ENCODE measurements around the gene KRAS.
"Not testable (repeated sequence)": the region's sequence is repeated elsewhere in the genome, so short reads cannot be mapped to it uniquely, and the experiment has no call there.

Gene KRAS

GRCh38 chr12:25250744-25251730, at the start of gene KRAS:
KRAS (minus strand) TSS chr12:25250929.
- DNase-seq (ENCODE audit: low spot score) = peak; percentile 90

GRCh38 chr12:25296381-25296780, 45.7 kb upstream of the KRAS start:
- DNase-seq (ENCODE audit: low spot score) = no peak

- DNase-seq (ENCODE audit: low spot score) = no peak
These were observed 44.6 kb upstream of the KRAS start for GRCh38 chr12:25295361-25295760.

GRCh38 chr12:25293653-25294052, 42.9 kb upstream of the KRAS start:
- no peak for DNase-seq (ENCODE audit: low spot score)

GRCh38 chr12:25292810-25293221, 42.1 kb upstream of the KRAS start:
- DNase-seq (ENCODE audit: low spot score) = not testable (repeated sequence)

GRCh38 chr12:25287610-25288009, 36.9 kb upstream of the KRAS start:
- no peak for DNase-seq (ENCODE audit: low spot score)

- DNase-seq (ENCODE audit: low spot score) = no peak
These were observed 36.1 kb upstream of the KRAS start for GRCh38 chr12:25286837-25287236.

GRCh38 chr12:25284024-25284423, 33.3 kb upstream of the KRAS start:
- DNase-seq (ENCODE audit: low spot score) = no peak

GRCh38 chr12:25283006-25283405, 32.3 kb upstream of the KRAS start:
- DNase-seq (ENCODE audit: low spot score) = no peak

GRCh38 chr12:25280082-25280481, 29.4 kb upstream of the KRAS start:
- no peak for DNase-seq (ENCODE audit: low spot score)

GRCh38 chr12:25278269-25278668, 27.5 kb upstream of the KRAS start:
- DNase-seq (ENCODE audit: low spot score) = no peak

GRCh38 chr12:25276199-25276937, 25.6 kb upstream of the KRAS start:
- peak; percentile 17 for DNase-seq (ENCODE audit: low spot score)

GRCh38 chr12:25271486-25272098, 20.9 kb upstream of the KRAS start:
- no peak for DNase-seq (ENCODE audit: low spot score)

GRCh38 chr12:25269701-25270100, 19.0 kb upstream of the KRAS start:
- DNase-seq (ENCODE audit: low spot score) = no peak

GRCh38 chr12:25266497-25266896, 15.8 kb upstream of the KRAS start:
- DNase-seq (ENCODE audit: low spot score) = no peak

GRCh38 chr12:25264862-25265261, 14.1 kb upstream of the KRAS start:
- DNase-seq (ENCODE audit: low spot score) = no peak

GRCh38 chr12:25264114-25264513, 13.4 kb upstream of the KRAS start:
- no peak for DNase-seq (ENCODE audit: low spot score)

GRCh38 chr12:25263594-25263993, 12.9 kb upstream of the KRAS start:
- DNase-seq (ENCODE audit: low spot score) = no peak

- DNase-seq (ENCODE audit: low spot score) = no peak
These were observed 11.8 kb upstream of the KRAS start for GRCh38 chr12:25262389-25263074.

GRCh38 chr12:25257590-25258324, 7.0 kb upstream of the KRAS start:
- DNase-seq (ENCODE audit: low spot score) = no peak

- DNase-seq (ENCODE audit: low spot score) = no peak
These were observed 6.1 kb upstream of the KRAS start for GRCh38 chr12:25256826-25257225.
